HepG2 (cell line): ENCODE measurements around the gene KCNH6. TPM values are rescaled to one million over a fixed set of nuclear protein-coding genes. Genes with fewer than 3 reads are reported as not detected.

ENCODE experiments used
- ARNTL ChIP-seq: sonication (generic); formaldehyde crosslinking; IDR thresholded peaks from 2 replicates; pipeline ENCODE4 v1.4.0; 2020; ENCODE audit warnings: mild to moderate bottlenecking, missing genetic modification reagents
- EHMT2 ChIP-seq: fragments of 200-600 bp; sonication (generic); IDR thresholded peaks from 2 replicates; pipeline ENCODE4 v1.7.0; 2017; ENCODE audit warnings: antibody characterized with exemption, low read depth, low read length, borderline replicate concordance
- GFI1 ChIP-seq: sonication (generic); formaldehyde crosslinking; IDR thresholded peaks from 2 replicates; pipeline ENCODE4 v1.5.0; 2020; ENCODE audit warnings: missing genetic modification reagents, mild to moderate bottlenecking, borderline replicate concordance
- MED1 ChIP-seq: sonication (generic); formaldehyde crosslinking; IDR thresholded peaks from 2 replicates; pipeline ENCODE4 v1.4.0; 2020; ENCODE audit warnings: missing genetic modification reagents
- NR2C2 ChIP-seq: sonication (generic); formaldehyde crosslinking; IDR thresholded peaks from 2 replicates; pipeline ENCODE4 v1.4.0; 2020; ENCODE audit warnings: missing genetic modification reagents, mild to moderate bottlenecking, moderate library complexity, borderline replicate concordance
- PAXIP1 ChIP-seq: sonication (generic); formaldehyde crosslinking; conservative IDR thresholded peaks from 2 replicates; pipeline ENCODE4 v1.4.0; 2020; ENCODE audit warnings: mild to moderate bottlenecking, missing genetic modification reagents, moderate library complexity
- SYNCRIP ChIP-seq: fragments of 200-400 bp; formaldehyde crosslinking; IDR thresholded peaks from 2 replicates; pipeline ENCODE4 v1.6.1; 2018; ENCODE audit warnings: mild to moderate bottlenecking, low read depth, low read length; ENCODE audit not compliant: insufficient read depth
- TARDBP ChIP-seq: sonication (generic); formaldehyde crosslinking; IDR thresholded peaks from 2 replicates; pipeline ENCODE4 v1.8.0; 2022; ENCODE audit warnings: mild to moderate bottlenecking, missing genetic modification reagents
- TEAD2 ChIP-seq: sonication (generic); formaldehyde crosslinking; IDR thresholded peaks from 2 replicates; pipeline ENCODE4 v1.9.0; 2021; ENCODE audit warnings: missing genetic modification reagents
- THYN1 ChIP-seq: sonication (generic); formaldehyde crosslinking; IDR thresholded peaks from 2 replicates; pipeline ENCODE4 v1.8.1; 2023; ENCODE audit warnings: low read depth, mild to moderate bottlenecking, moderate library complexity, missing genetic modification reagents, borderline replicate concordance
- ZBTB7B ChIP-seq: sonication (generic); formaldehyde crosslinking; IDR thresholded peaks from 2 replicates; pipeline ENCODE4 v1.4.0; 2020; ENCODE audit warnings: missing genetic modification reagents
- ZKSCAN5 ChIP-seq: sonication (generic); formaldehyde crosslinking; IDR thresholded peaks from 2 replicates; pipeline ENCODE4 v1.5.1; 2020; ENCODE audit warnings: mild to moderate bottlenecking, missing genetic modification reagents
- ZMYM4 ChIP-seq: sonication (generic); formaldehyde crosslinking; IDR thresholded peaks from 2 replicates; pipeline ENCODE4 v1.8.1; 2023; ENCODE audit warnings: mild to moderate bottlenecking, missing genetic modification reagents
- ZNF20 ChIP-seq: sonication (generic); formaldehyde crosslinking; IDR thresholded peaks from 2 replicates; pipeline ENCODE4 v1.4.0; 2020; ENCODE audit warnings: mild to moderate bottlenecking, moderate library complexity, missing genetic modification reagents
- ZNF589 ChIP-seq: sonication (generic); formaldehyde crosslinking; conservative IDR thresholded peaks from 2 replicates; pipeline ENCODE4 v1.8.0; 2022; ENCODE audit warnings: mild to moderate bottlenecking, moderate library complexity, missing genetic modification reagents
- ZNF687 ChIP-seq: sonication (generic); formaldehyde crosslinking; IDR thresholded peaks from 2 replicates; pipeline ENCODE4 v1.5.1; 2020; ENCODE audit warnings: mild to moderate bottlenecking, missing genetic modification reagents, moderate library complexity
- polyA plus RNA-seq, 8 experiments: library from polyadenylated mRNA; depleted of rRNA in 3 of 8; stranded (reverse) in 7 of 8; unstranded in 1 of 8; fragments of >200 nt; fragmentation: Illumina TruSeq in 4 of 8; extraction: Trizol in 4 of 8; gene quantifications; 2 replicates each; pipeline versions ENCODE4 v1.2.1 to v1.2.3, GENCODE V29; 2011 to 2016; ENCODE audit warnings: low read depth in 4 of 8, missing spikeins in 1 of 8, mixed read lengths in 1 of 8; ENCODE audit not compliant: insufficient read depth in 1 of 8
- total RNA-seq, 5 experiments: library from RNA; depleted of rRNA; stranded (reverse); fragments of >200 nt; fragmentation: Illumina TruSeq; extraction: Trizol; gene quantifications; 2 replicates each; pipeline ENCODE4 v1.2.3, GENCODE V29; 2016; ENCODE audit warnings: low read depth in 1 of 5
- TF ChIP-seq, protein P1 (sequence below): sonication (generic); formaldehyde crosslinking; IDR thresholded peaks from 2 replicates; pipeline ENCODE4 v1.8.0; 2022; ENCODE audit warnings: mild to moderate bottlenecking, missing genetic modification reagents, moderate library complexity
- TF ChIP-seq, protein P2 (sequence below): sonication (generic); formaldehyde crosslinking; IDR thresholded peaks from 2 replicates; pipeline ENCODE4 v1.5.0; 2020; ENCODE audit warnings: missing genetic modification reagents

KCNH6 gene
- total and polyA plus RNA-seq, 2 of the 13 experiments (the other 11 are each of a cell fraction or from before 2014, with no cell fraction given): 0.05 to 0.18 TPM

- TF ChIP-seq ZNF589 (peak; percentile 58; the same call in 1 of the 2 replicates), ZBTB7B (peak; percentile 73; the same call in 1 of the 2 replicates), SYNCRIP (no peak), ZKSCAN5 (no peak), PAXIP1 (CRISPR knock-in tag) (peak; percentile 98), ZNF20 (no peak), TEAD2 (CRISPR knock-in tag) (no peak), TARDBP (CRISPR knock-in tag) (peak; percentile 96), EHMT2 (peak; percentile 94; the same call in 1 of the 2 replicates), GFI1 (CRISPR knock-in tag) (peak; percentile 66; the same call in 1 of the 2 replicates), ZNF687 (CRISPR knock-in tag) (peak; percentile 26; the same call in 1 of the 2 replicates), THYN1 (CRISPR knock-in tag) (no peak), ARNTL (no peak), MED1 (CRISPR knock-in tag) (peak; percentile 93), ZMYM4 (CRISPR knock-in tag) (peak; percentile 91), NR2C2 (CRISPR knock-in tag) (peak; percentile 25; the same call in 1 of the 2 replicates)
- TF ChIP-seq, protein P1, sequence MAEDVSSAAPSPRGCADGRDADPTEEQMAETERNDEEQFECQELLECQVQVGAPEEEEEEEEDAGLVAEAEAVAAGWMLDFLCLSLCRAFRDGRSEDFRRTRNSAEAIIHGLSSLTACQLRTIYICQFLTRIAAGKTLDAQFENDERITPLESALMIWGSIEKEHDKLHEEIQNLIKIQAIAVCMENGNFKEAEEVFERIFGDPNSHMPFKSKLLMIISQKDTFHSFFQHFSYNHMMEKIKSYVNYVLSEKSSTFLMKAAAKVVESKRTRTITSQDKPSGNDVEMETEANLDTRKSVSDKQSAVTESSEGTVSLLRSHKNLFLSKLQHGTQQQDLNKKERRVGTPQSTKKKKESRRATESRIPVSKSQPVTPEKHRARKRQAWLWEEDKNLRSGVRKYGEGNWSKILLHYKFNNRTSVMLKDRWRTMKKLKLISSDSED (CRISPR knock-in tag): no peak
- TF ChIP-seq, protein P2, sequence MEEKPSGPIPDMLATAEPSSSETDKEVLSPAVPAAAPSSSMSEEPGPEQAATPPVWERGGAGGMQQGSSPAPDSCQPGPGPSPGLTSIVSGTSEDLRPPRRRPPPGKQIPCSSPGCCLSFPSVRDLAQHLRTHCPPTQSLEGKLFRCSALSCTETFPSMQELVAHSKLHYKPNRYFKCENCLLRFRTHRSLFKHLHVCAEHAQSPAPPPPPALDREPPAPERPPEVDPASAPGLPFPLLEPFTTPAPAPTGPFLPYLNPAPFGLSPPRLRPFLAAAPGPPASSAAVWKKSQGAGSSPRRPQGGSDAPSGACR: peak; percentile 91; the same call in 1 of the 2 replicates
Measured at GRCh38 chr17:63519972-63520882, 2.9 kb upstream of the KCNH6 start (continued).
